Small intestine (tissue), 7 donors: ENCODE measurements around the gene DNMBP. TPM values are rescaled to one million over a fixed set of nuclear protein-coding genes. Genes with fewer than 3 reads are reported as not detected.

Experiments used
- DNase-seq, 2 donors: peaks; one replicate each; pipeline versions ENCODE4 v3.0.0 to v3.0.0-alpha.2; 2013
- FAIRE-seq: peaks from 2 replicates; lab custom pipeline; 2012; peaks lifted over from hg19 to GRCh38; lab: Jason Lieb, UNC
- H3K27ac ChIP-seq, 3 donors: one replicate each; pipeline ENCODE4 v1.5.1; 2013; ENCODE audit warnings: low read length in 2 of 3, mild to moderate bottlenecking in 2 of 3, control low read depth in 1 of 3, inconsistent platforms in 1 of 3, low read depth in 1 of 3, moderate library complexity in 1 of 3
- H3K27me3 ChIP-seq, 3 donors: one replicate each; pipeline ENCODE4 v1.6.1; 2013; ENCODE audit warnings: low read length in 3 of 3, inconsistent platforms in 1 of 3; ENCODE audit not compliant: control insufficient read depth in 3 of 3, insufficient read depth in 3 of 3
- H3K36me3 ChIP-seq, 3 donors: one replicate each; pipeline ENCODE4 v1.6.1; 2013; ENCODE audit warnings: low read length in 3 of 3, inconsistent platforms in 1 of 3, low read depth in 1 of 3, mild to moderate bottlenecking in 1 of 3, moderate library complexity in 1 of 3; ENCODE audit not compliant: control insufficient read depth in 3 of 3, insufficient read depth in 2 of 3
- H3K4me1 ChIP-seq, 3 donors: one replicate each; pipeline ENCODE4 v1.6.1; 2013; ENCODE audit warnings: low read length in 2 of 3, inconsistent platforms in 1 of 3, low read depth in 1 of 3, mild to moderate bottlenecking in 1 of 3, moderate library complexity in 1 of 3; ENCODE audit not compliant: control insufficient read depth in 3 of 3, insufficient read depth in 2 of 3
- H3K4me3 ChIP-seq, 3 donors: one replicate each; pipeline ENCODE4 v1.5.1; 2013; ENCODE audit warnings: low read length in 3 of 3, control low read depth in 1 of 3, inconsistent platforms in 1 of 3, low read depth in 1 of 3, mild to moderate bottlenecking in 1 of 3, moderate library complexity in 1 of 3
- H3K9me3 ChIP-seq, 2 donors: one replicate each; pipeline ENCODE4 v1.6.1; 2013; ENCODE audit warnings: low read depth in 1 of 2, low read length in 1 of 2; ENCODE audit not compliant: control insufficient read depth in 2 of 2, insufficient read depth in 1 of 2
- WGBS, 3 donors: extraction: QIAGEN DNeasy Blood & Tissue Kit; methylation state at CpG; one replicate each; pipeline ENCODE4 v1.1.7; 2013; 5-methylcytosine and 5-hydroxymethylcytosine counted together
- polyA plus RNA-seq, 4 donors: library from polyadenylated mRNA; stranded (reverse) in 3 of 4; unstranded in 1 of 4; fragments of 200-250 nt in 3 of 4; fragments of 120-200 nt in 1 of 4; gene quantifications; one replicate each; pipeline versions ENCODE4 v1.2.1 to v1.2.3, GENCODE V29; 2013
- donor health status: healthy with polysubstance abuse.
- donor health status: control.
- donor health status: control.
- donor health status: Bipolar disorder and iron deficiency.
- donor health status: healthy.

DNMBP gene
- polyA plus RNA-seq, 4 donors, result 18.4 to 52.2 (median 28.0) TPM

DNA sequence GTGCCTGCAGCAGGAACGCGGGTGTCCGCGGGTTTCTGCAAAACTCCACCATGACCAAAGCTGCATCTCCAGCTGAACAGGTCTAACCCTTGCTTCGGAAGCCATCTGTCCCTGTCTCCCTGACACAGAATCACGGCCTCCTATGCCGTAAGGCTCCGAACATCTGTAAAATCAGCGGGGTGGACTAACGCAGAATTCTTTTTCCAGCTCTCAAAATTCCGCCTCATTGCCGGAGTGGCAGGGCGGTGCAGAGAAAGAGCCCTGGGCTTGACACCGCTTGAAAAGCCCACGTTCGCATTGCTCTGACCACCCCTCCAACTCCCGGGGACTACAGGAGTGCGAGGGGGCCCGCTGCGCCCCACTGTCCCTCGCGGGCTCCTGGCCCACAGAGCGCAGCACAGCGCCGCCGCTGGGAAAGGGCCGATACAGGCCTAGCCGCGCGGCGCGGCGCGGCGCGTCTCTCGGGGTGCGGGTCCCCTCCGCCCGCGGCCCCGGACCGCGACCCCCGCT, 409 bp downstream of the DNMBP start:
- H3K27ac ChIP-seq, result peak overlapping the region; percentile 41 to 85 (median 64)
- no peak for FAIRE-seq
- H3K4me1 ChIP-seq, result peaks cover 2 to 18% (median 14%) of the 10 kb centered on the region in 3 donors
- no peaks in the 10 kb centered on the region for H3K36me3 ChIP-seq
- H3K4me3 ChIP-seq, result peak overlapping the region; percentile 55 to 91 (median 67)
- H3K9me3 ChIP-seq, result no peaks in the 10 kb centered on the region
- no peaks in the 10 kb centered on the region for H3K27me3 ChIP-seq
- WGBS, 3 donors, result 0 to 1% (median 0%) methylated on average over 27 to 45 of the region's 45 CpGs
- DNase-seq, result peak in 1 of 2 donors; percentile 61

DNA sequence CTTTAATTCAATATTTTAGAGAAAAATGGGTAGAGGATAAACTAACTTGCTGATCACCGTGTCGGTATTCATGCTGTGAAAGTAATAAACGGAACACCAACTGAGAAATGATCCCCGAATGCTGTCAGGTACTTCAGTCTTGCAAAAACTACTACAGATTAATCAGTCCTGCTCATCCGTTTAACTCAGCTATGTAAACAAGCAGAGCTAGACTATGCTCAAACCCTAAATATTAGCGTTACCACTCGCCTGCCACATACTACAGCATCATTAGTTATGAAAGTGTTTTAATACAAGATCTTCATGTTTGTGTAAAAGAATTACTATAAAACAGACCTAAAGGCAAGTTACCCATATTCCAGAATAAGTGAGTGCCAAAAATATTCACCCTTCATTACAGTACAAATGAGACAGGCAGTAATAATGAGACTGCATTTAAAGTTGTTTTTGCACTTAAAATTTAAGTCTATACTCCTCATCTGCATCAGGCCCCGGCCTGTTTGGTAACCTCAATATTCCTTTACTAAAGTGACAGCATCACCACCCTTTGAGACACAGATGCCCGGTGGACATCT, 952 bp downstream of the DNMBP start:
- FAIRE-seq (no peak), DNase-seq (peak in 1 of 2 donors; percentile 25)
- H3K36me3 ChIP-seq, result no peaks in the 10 kb centered on the region
- 8 to 22% (median 19%) methylated on average over 9 of the region's 9 CpGs for WGBS, 3 donors
- H3K27ac ChIP-seq, result peak overlapping the region in 2 of 3 donors; percentile 64 to 85
- H3K27me3 ChIP-seq, result no peaks in the 10 kb centered on the region
- H3K9me3 ChIP-seq, result no peaks in the 10 kb centered on the region
- peaks cover 2 to 15% (median 14%) of the 10 kb centered on the region in 3 donors for H3K4me1 ChIP-seq
- H3K4me3 ChIP-seq, result peak overlapping the region; percentile 55 to 91 (median 67)

GRCh38 chr10:100008142-100008522, 1.6 kb downstream of the DNMBP start:
- FAIRE-seq, result no peak
- H3K36me3 ChIP-seq, result no peaks in the 10 kb centered on the region
- no peak overlapping the region for H3K27ac ChIP-seq
- no peaks in the 10 kb centered on the region for H3K27me3 ChIP-seq
- H3K4me3 ChIP-seq, result peak overlapping the region in 2 of 3 donors; percentile 55 to 91
- 22 to 40% (median 38%) methylated on average over 6 of the region's 6 CpGs for WGBS, 3 donors
- H3K4me1 ChIP-seq, result peaks cover 2 to 15% (median 14%) of the 10 kb centered on the region in 3 donors
- H3K9me3 ChIP-seq, result no peaks in the 10 kb centered on the region
- no peak for DNase-seq

GRCh38 chr10:100007231-100008141, 2.3 kb downstream of the DNMBP start:
- Histone ChIP-seq H3K4me3 (no peak overlapping the region), H3K9me3 (no peaks in the 10 kb centered on the region), H3K4me1 (peaks cover 2 to 15% (median 14%) of the 10 kb centered on the region in 3 donors), H3K36me3 (no peaks in the 10 kb centered on the region), H3K27ac (peak overlapping the region in 1 of 3 donors; percentile 32), H3K27me3 (no peaks in the 10 kb centered on the region)
- WGBS, 3 donors, result 38 to 61% (median 54%) methylated on average over 10 of the region's 10 CpGs
- FAIRE-seq (no peak), DNase-seq (no peak)

GRCh38 chr10:100006243-100006886, 3.4 kb downstream of the DNMBP start:
- peak overlapping the region in 1 of 3 donors; percentile 28 for H3K27ac ChIP-seq
- WGBS, 3 donors, result 37 to 63% (median 61%) methylated on average over 4 of the region's 4 CpGs
- no peaks in the 10 kb centered on the region for H3K36me3 ChIP-seq
- FAIRE-seq (no peak), DNase-seq (no peak)
- peaks cover 2 to 15% (median 14%) of the 10 kb centered on the region in 3 donors for H3K4me1 ChIP-seq
- H3K27me3 ChIP-seq, result no peaks in the 10 kb centered on the region
- no peak overlapping the region for H3K4me3 ChIP-seq
- H3K9me3 ChIP-seq, result no peaks in the 10 kb centered on the region

DNA sequence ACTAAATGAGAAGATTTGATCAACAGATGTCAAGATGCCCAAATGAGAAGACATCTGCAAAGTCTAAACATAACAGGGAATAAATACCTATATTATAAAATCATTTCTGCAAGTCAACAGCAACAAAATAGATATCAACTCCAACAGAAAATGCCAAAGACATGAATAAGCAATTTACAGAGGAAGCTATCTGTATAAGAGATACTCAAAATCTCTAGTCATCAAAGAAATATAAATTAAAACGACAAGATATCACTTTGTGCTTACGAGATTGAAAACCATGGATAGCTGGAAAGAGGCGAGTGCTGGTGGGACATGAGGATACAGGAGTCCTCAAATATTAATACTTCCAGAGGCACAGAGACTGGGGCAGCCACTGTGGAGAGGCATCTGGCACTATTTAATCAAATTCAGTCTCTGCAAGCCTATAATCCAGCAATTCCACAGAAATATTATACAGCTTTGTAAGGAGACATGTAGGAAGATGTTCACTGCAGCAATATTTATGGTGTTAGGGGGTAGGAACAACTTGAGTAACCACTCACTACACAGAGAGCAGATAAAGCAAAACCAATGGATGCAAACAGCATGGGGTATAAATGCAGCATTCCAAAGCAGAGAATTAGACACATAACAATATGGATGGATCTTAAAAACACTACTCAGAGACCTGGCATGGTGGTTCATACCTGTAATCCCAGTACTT, 4.8 kb downstream of the DNMBP start:
- no peak overlapping the region for H3K27ac ChIP-seq
- DNase-seq, result no peak

DNA sequence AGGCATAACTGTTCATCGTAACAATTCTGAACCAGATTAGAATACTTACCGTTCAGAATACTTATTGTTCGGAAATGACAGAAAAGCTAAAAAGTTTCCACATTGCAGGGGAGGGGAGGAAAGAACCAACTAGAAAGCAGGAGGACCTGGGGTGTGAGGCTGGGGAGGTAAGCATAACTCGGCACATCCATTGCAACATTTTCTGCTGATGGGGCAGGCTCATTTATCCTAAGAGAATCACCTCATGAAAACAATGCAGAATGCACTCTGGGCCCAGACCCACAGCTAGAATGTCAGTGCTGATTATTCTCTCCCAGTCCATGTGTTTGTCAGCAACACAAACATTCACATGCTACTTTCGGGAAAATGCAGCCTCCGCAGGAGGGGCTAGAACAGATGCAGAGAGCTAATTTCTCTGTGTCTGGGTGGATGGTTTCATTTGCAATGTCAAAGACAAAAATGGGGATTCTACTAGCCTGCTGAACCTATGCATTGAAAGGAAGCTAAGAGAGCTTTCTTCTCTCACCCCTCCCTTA, 9.6 kb downstream of the DNMBP start:
- FAIRE-seq, result no peak

More for the DNA sequence above, 4.8 kb downstream of the DNMBP start:
- no peak for FAIRE-seq
- Histone ChIP-seq H3K36me3 (no peaks in the 10 kb centered on the region), H3K4me1 (peaks cover 2 to 12% (median 11%) of the 10 kb centered on the region in 3 donors), H3K27me3 (no peaks in the 10 kb centered on the region), H3K4me3 (no peak overlapping the region), H3K9me3 (no peaks in the 10 kb centered on the region)
- WGBS, 3 donors, result 83 to 93% (median 90%) methylated on average over 3 of the region's 3 CpGs

More for the DNA sequence above, 9.6 kb downstream of the DNMBP start:
- no peak overlapping the region for H3K27ac ChIP-seq
- DNase-seq, result no peak
- 85 to 94% (median 91%) methylated on average over 6 of the region's 6 CpGs for WGBS, 3 donors
- H3K9me3 ChIP-seq, result no peaks in the 10 kb centered on the region
- no peak overlapping the region for H3K4me3 ChIP-seq
- no peaks in the 10 kb centered on the region for H3K36me3 ChIP-seq
- peaks cover 0 to 3% (median under 1%) of the 10 kb centered on the region in 3 donors for H3K4me1 ChIP-seq
- H3K27me3 ChIP-seq, result no peaks in the 10 kb centered on the region
